Midbrain (tissue), 1 donor: ENCODE results near the gene MOXD1.

Experiments
- DNase-seq: peaks from one replicate; lab custom pipeline; 2025; lab: John Stamatoyannopoulos, UW

The MOXD1 gene

DNA sequence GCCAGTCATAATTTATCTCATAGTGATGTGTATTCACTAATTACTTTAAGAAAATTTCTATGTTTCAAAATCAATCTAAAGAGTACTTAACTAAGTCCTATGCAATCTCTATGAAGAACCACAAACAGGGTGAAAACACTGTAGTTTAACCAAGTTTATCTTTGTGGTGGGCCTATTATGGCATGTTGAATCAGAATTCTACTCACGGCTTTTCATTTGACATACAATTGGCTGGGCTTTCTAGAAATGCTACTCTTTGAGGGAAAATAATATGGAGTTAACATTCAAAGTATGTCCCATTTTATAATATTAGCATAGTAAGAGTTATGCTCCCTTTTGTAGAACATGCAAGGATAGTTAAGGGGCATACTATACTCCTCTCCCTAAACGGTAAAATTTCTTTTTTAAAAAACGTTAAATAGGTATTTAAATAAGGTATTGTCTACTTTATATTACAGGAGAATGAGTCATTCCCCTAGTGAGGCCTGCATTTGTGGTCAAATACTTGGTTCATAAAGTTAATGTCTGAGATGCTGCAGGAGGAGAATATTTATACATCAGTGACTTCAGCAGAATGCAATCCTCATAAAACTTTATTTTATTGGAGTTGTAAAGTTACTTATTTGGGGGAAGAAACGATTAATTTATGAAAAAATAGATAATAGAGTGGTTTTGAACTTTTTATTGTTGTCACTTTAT, 1.8 kb downstream of the MOXD1 start:
- DNase-seq, result no peak

DNA sequence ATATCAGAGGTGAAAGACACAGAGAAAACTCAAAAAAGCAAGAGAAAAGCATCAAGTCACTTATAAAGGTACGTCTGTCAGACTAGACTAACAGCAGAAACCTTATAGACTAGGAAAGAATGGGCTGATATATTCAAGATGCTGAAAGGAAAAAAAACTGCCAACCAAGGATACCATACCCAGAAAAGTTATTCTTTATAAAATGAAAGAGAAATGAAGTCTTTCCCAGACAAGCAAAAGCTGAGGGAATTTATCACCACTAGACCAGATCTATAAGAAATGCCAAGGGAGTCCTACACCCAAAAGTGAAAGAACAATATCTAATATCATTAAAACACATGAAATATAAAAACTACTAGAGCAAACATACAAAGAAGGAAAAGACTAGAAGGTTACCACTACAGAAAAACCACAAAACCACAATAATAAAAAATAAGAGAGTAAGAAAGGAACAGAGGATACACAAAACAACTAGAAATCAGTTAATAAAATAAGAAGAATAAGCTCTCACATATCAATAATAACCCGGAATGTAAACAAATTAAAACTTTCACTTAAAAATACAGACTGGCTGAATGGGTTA, 6.2 kb downstream of the MOXD1 start:
- DNase-seq, result no peak

DNA sequence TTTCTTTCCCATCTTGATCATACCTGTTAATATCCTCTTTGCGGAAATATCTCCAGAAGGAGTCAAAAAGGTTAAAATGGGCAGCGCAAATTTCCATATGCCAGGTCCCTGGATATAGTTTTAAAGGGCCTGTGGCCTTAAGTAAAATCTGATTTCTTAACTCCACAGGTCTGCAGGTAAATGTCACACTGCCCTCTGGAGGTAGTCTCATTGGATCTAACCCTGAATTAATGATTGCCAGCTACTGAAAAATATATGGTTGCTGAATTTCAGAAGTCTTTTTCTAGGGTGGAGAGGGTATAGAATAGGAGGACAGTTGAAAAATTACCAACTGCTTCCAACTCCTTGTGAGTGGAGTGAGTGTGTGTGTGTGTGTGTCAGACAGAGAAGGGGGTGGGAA, 8.5 kb downstream of the MOXD1 start:
- DNase-seq, result no peak

DNA sequence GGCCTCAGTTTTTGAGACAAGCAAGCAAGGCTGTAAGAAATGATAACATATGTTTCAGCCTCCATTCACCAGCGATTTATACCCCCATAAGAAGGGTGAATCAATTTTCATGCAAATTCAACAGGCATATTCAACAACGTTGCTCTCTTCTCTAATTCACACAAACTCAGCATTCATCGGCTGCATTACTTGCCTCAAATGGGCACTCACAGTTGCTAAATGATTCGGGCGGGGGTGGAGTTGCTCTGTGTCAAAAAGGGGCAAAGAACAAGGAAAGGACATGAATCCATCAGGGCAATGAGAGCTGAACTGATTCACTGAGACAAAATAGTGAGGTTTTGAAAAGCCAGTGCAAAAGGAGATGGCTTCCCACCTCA, 9.0 kb downstream of the MOXD1 start:
- no peak for DNase-seq

DNA sequence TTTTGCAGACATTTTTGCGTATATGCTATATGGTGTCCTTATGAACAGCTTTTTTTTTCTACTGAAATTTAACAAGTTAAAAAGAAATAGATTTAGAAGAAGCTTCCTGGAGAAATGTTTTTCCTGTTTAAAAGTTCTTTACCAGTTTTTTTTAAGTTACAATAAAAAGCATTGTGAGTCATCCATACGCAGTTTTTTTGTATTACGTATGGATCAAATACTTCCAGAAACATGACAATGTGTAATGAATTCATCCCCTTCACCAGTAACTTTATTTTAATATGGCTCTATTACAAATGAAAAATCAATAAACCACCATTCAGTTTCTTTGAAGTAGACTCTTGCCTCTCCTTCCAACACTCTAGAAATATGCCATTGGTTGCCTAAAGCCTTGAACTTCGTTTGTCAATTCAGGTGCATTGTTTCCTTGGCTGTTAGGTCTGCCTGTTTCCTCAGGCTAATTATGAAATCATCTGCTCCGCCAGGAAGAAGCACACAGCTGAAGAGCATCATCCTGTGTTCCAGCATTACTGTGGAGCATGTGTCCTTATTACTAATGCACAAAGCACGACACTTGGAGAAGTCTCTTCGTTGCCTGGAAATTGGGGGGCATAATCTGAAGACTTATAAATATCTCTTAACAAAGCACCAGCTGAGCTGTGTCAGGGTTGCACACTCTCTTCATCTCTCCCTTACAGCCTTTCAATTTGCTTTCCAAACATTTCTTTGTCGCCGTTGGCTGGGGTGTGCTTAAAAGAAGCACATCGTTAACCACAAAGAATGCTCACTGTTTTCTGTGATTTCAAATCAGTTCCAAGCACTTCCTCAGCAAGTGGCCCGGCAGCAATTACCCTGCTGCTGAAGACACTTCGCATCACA, 9.6 kb downstream of the MOXD1 start:
- DNase-seq, result no peak

DNA sequence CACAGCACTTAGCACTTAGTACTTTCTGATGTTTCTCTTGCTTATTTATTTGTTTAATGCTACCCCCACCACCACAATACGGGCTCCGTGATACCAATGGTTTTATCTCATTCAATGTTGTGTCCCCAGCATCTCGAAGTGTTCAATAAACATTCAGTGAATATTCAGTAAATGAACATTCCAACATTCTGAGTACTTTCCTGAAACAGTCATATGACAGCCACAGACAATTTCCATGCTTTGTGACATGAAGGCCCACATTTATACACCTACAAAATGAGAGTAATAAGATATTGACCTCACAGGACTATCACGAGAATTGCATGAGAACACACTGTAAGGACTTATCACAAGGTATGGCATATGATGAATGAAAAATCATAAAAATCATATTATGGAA, 10.8 kb downstream of the MOXD1 start:
- no peak for DNase-seq

DNA sequence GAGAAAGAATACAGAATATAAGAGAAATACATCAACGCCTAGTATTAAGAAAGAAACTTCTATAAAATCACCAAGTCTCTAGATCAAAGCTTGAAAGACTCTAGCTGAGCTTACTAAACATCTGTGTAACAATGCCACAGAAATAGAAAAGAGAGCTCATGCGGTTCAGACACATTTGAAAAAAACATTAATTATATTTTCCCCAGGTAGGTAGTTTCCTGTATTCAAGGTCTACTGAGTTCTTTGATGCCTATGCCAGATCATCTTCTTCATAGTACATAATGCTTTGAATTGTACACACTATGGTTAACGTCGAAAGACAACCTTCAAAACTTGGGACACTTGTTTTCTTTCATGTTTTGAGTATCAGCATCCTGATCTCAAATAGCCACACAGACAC, 11.3 kb downstream of the MOXD1 start:
- DNase-seq, result no peak

DNA sequence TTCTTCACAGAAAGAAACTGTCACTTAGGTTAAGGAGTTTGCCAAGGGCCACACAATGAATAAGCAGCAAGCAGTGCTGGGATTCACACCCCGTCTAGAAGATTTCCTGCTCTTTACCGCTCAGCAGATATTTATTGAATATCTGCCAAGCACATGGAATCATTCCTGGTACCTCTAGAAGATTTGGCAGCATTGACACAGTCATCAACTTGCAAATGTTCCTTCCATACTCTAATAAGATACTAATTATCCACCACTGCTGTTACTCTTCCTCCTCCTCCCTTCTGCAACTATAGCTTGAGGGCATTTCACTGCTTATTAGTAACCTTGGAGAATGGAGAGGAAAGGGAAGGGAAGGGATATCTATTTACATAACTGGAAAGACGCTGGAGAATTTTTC, 13.0 kb downstream of the MOXD1 start:
- no peak for DNase-seq

DNA sequence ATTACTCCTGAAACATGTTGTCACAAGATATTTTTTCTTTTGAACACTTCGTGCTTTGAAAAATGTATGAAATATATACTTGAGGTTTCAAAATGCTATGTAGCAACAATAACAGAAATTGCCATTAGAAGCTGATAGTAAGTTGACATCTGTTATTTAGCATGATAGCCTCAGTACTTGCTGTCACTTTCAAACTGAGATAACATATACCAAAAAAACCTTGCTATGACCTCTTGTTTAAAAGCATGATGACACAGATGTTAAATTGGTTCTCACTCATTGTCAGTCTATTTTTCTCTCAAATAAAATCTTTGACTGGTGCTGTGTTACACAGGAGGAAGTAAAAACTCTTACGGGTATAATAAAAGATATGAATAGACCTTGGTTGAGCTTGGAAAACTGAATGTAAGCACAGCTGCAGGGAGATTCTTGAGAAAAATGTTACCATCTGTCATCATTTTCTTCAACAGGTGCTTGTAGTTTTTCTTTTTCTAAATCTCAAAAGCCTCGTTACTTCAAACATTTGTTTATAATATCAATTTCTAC, 18.6 kb downstream of the MOXD1 start:
- no peak for DNase-seq

DNA sequence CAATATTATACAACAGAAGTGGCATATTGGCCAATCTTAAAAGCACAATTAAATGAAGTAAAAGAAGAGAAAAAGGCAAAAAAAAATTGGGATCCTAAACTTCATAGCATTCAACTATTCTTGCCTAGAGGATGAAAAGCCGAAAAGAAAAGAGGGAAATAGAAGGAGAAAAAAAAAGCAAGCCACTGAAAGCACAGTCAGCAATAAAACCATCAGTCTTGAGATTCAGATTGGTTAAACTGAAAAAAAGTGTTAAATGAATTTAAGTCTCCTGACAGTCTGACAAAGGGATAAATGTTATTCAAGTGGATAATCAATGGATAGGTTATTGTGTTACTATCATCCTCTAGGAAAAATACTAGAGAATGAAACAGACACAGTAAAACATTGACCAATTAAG, 19.9 kb downstream of the MOXD1 start:
- DNase-seq, result no peak

DNA sequence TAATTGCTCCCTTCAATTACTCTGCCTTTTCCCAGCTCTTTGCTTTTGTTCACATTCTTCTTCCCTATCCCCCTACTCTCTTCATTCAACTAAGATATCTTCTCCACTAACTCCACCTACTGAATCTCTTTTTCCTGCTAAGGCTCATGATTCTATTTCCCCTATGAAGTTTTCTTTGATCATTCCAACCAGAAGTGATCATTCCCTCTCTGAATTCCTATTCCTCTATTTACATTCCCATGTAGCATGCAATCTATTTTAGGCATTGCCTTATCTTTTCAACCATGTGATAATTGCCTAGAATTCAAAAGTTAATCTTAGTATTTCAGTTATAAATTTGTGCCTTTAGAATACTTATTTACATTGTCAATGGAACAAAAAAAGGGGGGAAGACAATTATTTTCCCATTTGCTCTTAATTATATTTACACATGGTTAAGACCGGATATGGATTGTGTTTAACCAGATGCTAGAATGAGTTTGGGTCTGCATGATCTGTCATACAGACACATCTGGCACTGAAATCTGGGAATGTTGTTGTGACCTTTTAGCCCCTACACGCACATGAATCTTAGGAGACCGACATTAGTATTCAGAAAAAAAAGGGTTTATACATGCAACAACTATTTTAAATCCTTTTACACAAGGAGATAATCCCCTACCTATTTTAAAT, 20.8 kb downstream of the MOXD1 start:
- no peak for DNase-seq

DNA sequence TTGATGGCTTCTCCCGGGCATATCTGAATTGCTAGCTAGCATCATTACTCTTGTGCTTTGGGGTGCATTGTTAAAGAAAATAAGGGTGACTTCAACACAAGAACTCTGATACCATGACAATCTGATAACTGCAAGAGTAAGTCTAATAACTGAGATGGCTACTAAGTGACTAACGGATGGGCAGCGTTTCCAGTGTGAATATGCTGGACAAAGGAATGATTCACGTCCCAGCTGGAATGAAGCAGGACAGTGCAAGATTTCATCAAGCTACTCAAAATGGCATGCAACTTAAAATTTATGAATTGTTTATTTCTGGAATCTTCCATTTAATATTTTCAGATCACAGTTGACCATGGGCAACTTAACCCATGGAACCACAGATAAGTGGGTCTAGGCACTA, 31.7 kb downstream of the MOXD1 start:
- peak; percentile 26 for DNase-seq

DNA sequence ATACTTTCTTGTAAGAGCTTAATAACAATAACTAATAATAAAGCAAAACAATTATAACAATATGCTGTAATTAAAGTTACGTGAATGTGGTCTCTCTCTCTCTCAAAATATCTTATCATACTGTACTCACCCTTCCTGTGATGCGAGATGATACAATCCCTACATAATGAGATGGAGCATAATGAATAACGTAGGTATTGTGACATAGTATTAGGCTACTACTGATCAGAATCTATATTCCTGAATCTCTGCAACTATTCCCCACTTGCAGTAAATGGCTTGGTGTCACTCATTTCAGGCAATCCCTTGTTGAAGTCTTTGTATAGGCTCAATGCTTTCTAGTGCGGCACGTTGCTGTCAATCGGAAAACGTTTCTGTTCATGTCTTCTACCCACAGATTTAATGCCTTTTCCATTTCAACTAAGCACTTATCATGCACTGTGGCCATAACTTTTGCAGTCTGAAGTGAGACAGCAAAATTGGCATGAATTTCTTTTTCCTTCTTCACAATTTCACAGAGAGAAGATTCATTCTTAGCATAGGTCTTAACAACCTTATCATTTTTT, 32.3 kb downstream of the MOXD1 start:
- DNase-seq, result no peak

DNA sequence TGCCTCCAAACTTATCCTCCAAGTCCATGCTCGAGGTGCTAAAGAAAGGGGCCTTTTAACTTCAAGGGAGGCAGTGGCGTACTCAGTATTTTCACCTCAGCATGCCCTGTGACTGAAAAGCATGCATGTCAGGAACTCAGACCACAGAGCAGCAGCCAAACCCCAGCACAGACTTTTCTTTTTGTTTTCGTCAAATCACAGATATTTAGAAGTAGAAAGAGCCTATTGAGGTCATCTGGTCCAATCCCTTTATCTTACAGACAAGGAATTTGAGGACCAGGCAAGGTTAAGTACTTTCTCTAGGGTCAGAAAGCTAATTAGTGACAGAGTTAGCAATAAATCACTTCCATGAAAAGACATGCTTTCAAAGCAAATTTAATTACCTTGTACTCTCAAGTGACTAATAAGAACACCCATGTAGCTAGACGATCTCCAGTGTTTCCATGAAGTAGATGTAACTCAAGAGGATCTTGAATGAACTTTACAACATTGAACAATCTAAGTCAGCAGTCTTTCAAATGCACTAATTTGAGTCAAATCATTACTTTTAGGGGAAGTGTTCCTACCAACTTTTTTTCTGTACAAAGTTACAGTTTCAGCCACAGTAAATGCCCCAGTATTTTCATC, 35.9 kb downstream of the MOXD1 start:
- DNase-seq, result no peak

DNA sequence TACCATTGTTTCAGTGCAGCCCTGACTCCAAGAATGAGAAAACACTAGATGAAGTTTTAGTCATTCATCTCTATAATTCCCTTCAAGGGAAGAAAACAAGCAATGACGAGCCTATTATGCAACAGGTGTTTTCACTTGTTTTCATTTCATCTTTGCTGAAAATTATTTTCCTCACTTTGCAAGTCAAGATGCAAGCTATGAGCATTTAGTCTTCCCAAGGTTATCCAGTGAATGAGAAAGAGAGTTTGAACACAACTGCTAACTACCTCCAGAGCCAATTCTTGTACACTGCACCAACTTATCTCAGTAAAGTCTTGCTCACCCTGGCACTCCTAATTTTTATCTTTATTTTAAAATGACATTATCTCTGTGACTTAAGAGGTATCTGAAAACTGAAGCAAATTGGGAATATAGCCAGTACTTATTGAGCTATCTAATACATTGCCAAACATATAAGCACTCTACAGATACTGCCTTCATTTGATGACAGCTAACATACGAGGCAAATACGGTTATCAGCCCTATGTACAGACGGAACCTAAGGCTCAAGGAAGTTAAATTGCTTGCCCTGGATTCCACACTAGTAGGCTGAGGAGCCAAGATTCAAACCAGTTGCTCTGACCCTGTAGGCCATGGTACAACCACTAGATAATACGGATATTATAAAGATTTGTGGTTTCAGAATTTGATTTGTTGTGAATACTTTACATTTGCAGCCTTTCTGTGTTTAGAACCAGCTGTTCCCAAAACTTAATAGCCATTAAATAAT, 36.8 kb downstream of the MOXD1 start:
- no peak for DNase-seq

DNA sequence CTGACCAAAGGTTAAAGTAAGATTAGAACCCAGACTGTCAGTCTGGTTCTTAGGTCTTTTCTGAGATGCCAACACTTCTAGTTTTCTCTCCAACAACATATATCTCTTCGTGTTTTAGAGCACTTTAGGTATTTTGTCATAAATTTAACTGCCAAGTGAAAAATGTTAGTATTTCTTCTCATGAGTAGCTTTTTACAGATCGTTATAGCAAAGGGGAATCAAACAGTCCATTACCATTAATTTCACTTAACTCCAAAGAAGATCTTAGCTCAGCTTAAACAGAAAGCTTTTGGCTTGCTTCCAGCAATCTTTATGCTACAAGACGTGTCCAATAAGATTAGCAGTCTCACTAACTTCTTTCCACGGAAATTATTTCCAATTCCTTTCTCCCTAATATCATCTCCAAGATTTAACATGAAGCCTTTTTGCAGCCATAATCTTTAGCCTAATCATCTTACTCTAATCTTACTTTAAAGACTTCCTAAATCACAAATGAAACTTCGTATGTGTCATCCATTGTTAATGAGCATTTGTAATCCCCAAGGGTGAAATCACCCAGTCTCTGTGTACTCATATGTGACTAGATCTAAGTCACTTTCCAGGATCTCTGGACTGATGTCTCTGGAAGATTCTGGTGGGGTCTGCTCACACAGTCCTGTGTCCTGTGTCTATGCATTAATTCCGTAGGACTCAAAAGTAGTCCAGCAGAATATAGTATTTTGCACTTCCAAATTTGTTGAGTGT, 38.7 kb downstream of the MOXD1 start:
- no peak for DNase-seq

DNA sequence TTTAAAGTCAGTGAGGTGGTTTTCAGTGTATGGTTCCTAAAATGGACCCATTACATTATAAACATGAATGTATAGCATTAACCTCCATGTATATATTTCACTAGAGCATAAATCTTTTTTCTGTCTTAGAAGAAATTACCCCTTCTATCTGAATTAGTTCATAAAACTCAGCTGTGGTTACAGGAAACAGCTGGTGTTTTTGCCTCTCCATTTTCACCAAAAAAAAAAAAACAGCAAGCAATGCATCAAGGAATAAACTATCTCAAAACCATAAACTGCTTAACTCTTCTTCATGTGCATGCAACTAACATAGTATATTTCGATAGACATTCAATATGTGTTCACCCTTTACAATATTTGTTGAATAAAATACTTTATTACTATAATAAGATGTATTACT, 40.2 kb downstream of the MOXD1 start:
- no peak for DNase-seq

DNA sequence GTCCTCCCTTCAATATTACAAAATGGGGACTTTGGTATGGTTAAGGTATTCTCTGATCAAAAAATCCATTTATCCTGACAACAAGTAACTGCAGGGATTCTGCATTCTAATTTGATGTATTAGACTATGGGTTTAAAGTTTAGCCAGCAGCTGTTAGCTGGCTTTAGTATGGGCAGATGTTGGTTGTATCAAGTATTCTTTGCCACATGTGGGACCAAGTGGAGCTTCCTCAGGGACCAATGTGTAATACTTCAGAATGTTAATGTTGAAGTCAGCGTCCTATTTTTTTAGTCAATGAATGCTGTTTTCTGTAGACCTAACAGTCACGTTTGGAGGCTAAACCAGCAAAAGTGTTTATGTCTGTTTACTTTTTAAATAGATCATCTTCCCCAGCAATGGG, 41.4 kb downstream of the MOXD1 start:
- no peak for DNase-seq

DNA sequence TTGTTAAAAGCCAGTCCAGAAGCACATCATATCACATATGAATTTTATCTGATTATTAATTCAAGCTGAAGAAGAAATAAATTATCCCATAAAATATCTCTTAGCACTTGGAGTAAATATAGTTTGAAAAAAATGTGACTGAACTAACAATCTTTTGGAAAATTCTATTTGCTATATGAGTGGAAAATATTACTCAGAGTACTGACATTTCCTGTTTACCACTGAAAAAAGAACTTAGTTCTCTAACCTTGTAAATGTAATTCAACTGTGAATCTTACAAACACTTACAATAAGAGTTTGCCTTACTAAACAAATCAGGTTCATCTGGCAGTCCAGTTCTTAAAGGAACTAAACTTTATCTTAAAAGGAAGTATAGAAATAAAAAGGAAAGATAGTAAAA, 44.2 kb downstream of the MOXD1 start:
- no peak for DNase-seq

DNA sequence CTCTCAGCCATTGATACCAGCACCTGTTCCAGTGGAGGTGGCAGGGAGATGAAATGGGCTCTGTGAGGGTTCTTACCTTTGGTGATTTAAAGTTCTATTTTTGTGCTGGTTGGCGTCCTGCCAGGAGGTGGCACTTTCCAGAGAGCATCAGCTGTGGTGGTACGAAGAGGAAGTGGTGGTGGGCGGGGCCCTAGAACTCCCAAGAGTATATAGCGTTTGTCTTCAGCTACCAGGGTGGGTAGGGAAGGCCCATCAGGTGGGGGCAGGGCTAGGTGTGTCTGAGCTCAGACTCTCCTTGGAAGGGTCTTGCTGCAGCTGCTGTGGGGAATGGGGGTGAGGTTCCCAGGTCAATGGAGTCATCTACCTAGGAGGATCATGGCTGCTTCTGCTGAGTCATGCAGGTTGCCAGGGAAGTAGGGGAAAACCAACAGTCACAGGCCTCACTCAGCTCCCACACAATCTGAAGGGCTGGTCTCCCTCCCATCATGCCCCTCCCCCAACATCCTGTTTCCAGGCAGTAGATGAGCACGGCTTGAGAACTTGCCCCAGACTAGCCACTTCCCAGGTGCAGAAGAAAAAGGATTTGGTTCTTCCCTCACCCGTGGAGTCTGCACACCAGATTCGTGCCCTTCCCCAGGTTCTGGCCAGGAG, 46.6 kb downstream of the MOXD1 start:
- no peak for DNase-seq
